ENCODE measurements around the gene ADSS1. TPM values are rescaled to one million over a fixed set of nuclear protein-coding genes. Genes with fewer than 3 reads are reported as not detected.

ADSS1 gene
- total RNA-seq, 4 donors from 2014 or later = 2.8 to 12.4 (median 9.0) TPM

GRCh38 chr14:104696671-104697316, 27.2 kb upstream of the ADSS1 start:
- WGBS = 37% methylated on average over 9 of the region's 14 CpGs
- Histone ChIP-seq H3K36me3 (peaks cover 10% of the 10 kb centered on the region), H3K4me1 (peaks cover 85% of the 10 kb centered on the region)

GRCh38 chr14:104697317-104697703, 26.7 kb upstream of the ADSS1 start:
- no peak overlapping the region for H3K27ac ChIP-seq
- peaks cover 15% of the 10 kb centered on the region for H3K36me3 ChIP-seq
- no peaks in the 10 kb centered on the region for H3K27me3 ChIP-seq
- DNase-seq (ENCODE audit: low spot score in 2 of 2) = no peak
- H3K4me3 ChIP-seq = no peak overlapping the region
- no peak for TF ChIP-seq EP300 (IDR thresholded peaks at IDR 0.05)
- TF ChIP-seq POLR2A (IDR thresholded peaks at IDR 0.05) = no peak
- no peak for TF ChIP-seq CTCF (IDR thresholded peaks at IDR 0.05)
- no peak for TF ChIP-seq POLR2AphosphoS5 (IDR thresholded peaks at IDR 0.05)
- peaks cover 79% of the 10 kb centered on the region for H3K4me1 ChIP-seq
- WGBS = no CpG with 5 or more reads among the region's 10 CpGs
- no peaks in the 10 kb centered on the region for H3K9me3 ChIP-seq

More at GRCh38 chr14:104696671-104697316, 27.2 kb upstream of the ADSS1 start:
- Histone ChIP-seq H3K9me3 (no peaks in the 10 kb centered on the region), H3K27ac (no peak overlapping the region), H3K27me3 (no peaks in the 10 kb centered on the region), H3K4me3 (no peak overlapping the region)
- TF ChIP-seq POLR2AphosphoS5 (IDR thresholded peaks at IDR 0.05) = no peak
- TF ChIP-seq CTCF (IDR thresholded peaks at IDR 0.05) = no peak
- TF ChIP-seq POLR2A (IDR thresholded peaks at IDR 0.05) = no peak
- TF ChIP-seq EP300 (IDR thresholded peaks at IDR 0.05) = no peak
- DNase-seq (ENCODE audit: low spot score in 2 of 2) = no peak

- no peak for TF ChIP-seq POLR2AphosphoS5 (IDR thresholded peaks at IDR 0.05)
- no peak for TF ChIP-seq CTCF (IDR thresholded peaks at IDR 0.05)
- TF ChIP-seq EP300 (IDR thresholded peaks at IDR 0.05) = no peak
- Histone ChIP-seq H3K4me1 (peaks cover 72% of the 10 kb centered on the region), H3K27me3 (no peaks in the 10 kb centered on the region), H3K4me3 (no peak overlapping the region), H3K36me3 (peaks cover 22% of the 10 kb centered on the region), H3K9me3 (no peaks in the 10 kb centered on the region), H3K27ac (peak overlapping the region; percentile 35)
- WGBS = 42% methylated on average over 18 of the region's 19 CpGs
- no peak for DNase-seq (ENCODE audit: low spot score in 2 of 2)
These were observed 26.0 kb upstream of the ADSS1 start for GRCh38 chr14:104697892-104698583.

- DNase-seq (ENCODE audit: low spot score in 2 of 2) = no peak
- WGBS = 76% methylated on average over 2 of the region's 24 CpGs
- peak overlapping the region; percentile 6 for H3K4me3 ChIP-seq
- H3K4me1 ChIP-seq = peaks cover 64% of the 10 kb centered on the region
- H3K27me3 ChIP-seq = no peaks in the 10 kb centered on the region
- no peaks in the 10 kb centered on the region for H3K9me3 ChIP-seq
- H3K27ac ChIP-seq = peak overlapping the region; percentile 35
- peaks cover 30% of the 10 kb centered on the region for H3K36me3 ChIP-seq
- no peak for TF ChIP-seq POLR2AphosphoS5 (IDR thresholded peaks at IDR 0.05)
- no peak for TF ChIP-seq CTCF (IDR thresholded peaks at IDR 0.05)
- no peak for TF ChIP-seq EP300 (IDR thresholded peaks at IDR 0.05)
- no peak for TF ChIP-seq POLR2A (IDR thresholded peaks at IDR 0.05)
These were observed 25.2 kb upstream of the ADSS1 start for GRCh38 chr14:104698688-104699425.

- H3K4me3 ChIP-seq = peak overlapping the region; percentile 6
- H3K27me3 ChIP-seq = no peaks in the 10 kb centered on the region
- 71% methylated on average over 2 of the region's 12 CpGs for WGBS
- H3K27ac ChIP-seq = no peak overlapping the region
- TF ChIP-seq EP300 (IDR thresholded peaks at IDR 0.05) (no peak), POLR2AphosphoS5 (IDR thresholded peaks at IDR 0.05) (no peak), CTCF (IDR thresholded peaks at IDR 0.05) (no peak), POLR2A (IDR thresholded peaks at IDR 0.05) (no peak)
- peaks cover 36% of the 10 kb centered on the region for H3K36me3 ChIP-seq
- H3K4me1 ChIP-seq = peaks cover 59% of the 10 kb centered on the region
- DNase-seq (ENCODE audit: low spot score in 2 of 2) = no peak
- no peaks in the 10 kb centered on the region for H3K9me3 ChIP-seq
These were observed 24.6 kb upstream of the ADSS1 start for GRCh38 chr14:104699426-104699748.

All from suprapubic skin (tissue), 4 donors.